Measurements from ENCODE around the gene EEPD1.
"Not testable (repeated sequence)": the region's sequence is repeated elsewhere in the genome, so short reads cannot be mapped to it uniquely, and the experiment has no call there.

Gene EEPD1

GRCh38 chr7:36128448-36129047 lies 24.5 kb upstream of the EEPD1 start:
- DNase-seq (ENCODE audit: insufficient read length, low spot score) (no peak), FAIRE-seq (no peak)

GRCh38 chr7:36129048-36129534 lies 24.0 kb upstream of the EEPD1 start:
- no peak for FAIRE-seq
- no peak for DNase-seq (ENCODE audit: insufficient read length, low spot score)

GRCh38 chr7:36130236-36130945 lies 22.7 kb upstream of the EEPD1 start:
- DNase-seq (ENCODE audit: insufficient read length, low spot score) (no peak), FAIRE-seq (no peak)

DNA sequence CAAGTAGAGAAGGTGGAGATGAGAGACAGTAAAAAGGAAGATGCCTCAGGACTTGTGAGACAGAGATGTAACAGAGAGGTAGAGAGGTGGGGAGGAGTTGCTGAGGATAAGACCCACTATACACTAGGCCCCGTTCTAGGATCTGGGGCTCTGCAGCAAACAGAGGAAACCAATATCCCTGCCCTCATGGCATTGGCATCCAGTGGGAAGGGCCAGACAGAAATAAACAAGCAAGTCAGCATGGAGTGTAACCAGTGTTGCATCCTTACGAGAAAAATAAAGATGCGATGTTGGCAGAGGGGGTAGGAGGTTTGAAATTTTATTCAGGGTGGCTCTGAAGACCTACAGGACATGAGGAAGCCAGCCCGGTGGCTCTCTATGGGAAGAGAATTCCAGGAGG lies 22.0 kb upstream of the EEPD1 start:
- no peak for FAIRE-seq
- no peak for DNase-seq (ENCODE audit: insufficient read length, low spot score)

- DNase-seq (ENCODE audit: insufficient read length, low spot score) (no peak), FAIRE-seq (no peak)
Measured at GRCh38 chr7:36131499-36131898, 21.6 kb upstream of the EEPD1 start.

- FAIRE-seq (no peak), DNase-seq (ENCODE audit: insufficient read length, low spot score) (no peak)
Measured at GRCh38 chr7:36132012-36132411, 21.0 kb upstream of the EEPD1 start.

DNA sequence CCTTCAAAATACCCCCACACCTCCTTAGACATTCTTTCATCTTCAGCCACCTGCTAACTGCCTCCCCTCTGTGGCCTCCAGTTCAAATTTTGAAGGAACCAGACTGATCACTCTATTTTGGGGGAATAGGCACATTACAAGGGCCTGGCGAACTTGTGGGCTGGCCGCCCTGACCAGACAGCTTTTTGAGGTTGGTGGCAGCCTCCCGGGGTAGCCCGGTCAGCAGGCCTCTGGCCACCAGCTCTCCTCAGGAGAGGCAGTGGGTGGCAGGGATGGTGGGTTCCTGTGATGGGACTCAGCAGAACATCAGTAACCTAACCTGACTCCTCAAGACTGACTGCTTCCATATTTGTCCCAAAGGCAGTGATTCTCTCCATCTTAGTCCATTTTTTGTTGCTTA lies 17.4 kb upstream of the EEPD1 start:
- DNase-seq (ENCODE audit: insufficient read length, low spot score) (no peak), FAIRE-seq (no peak)

DNA sequence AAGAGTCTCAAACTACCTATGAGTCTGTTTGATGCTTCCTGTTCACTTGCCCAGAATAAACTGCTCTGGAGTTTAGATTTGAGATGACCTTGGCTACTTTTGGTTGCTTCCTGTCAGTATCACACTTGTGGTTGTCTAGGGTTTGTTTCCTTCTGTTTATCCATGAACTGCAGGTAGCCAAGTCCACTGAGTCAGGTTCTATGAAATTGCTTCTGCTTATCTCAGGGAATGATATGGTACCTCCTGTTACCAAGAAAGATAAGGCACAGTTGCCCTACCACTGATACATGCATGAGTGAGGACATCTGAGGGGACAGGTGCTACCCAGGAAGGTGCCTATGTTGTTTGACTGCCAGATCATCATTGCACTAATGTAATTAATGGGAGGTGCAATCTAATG lies 15.8 kb upstream of the EEPD1 start:
- no peak for FAIRE-seq
- no peak for DNase-seq (ENCODE audit: insufficient read length, low spot score)

GRCh38 chr7:36137754-36138153 lies 15.3 kb upstream of the EEPD1 start:
- FAIRE-seq = no peak
- DNase-seq (ENCODE audit: insufficient read length, low spot score) = no peak

DNA sequence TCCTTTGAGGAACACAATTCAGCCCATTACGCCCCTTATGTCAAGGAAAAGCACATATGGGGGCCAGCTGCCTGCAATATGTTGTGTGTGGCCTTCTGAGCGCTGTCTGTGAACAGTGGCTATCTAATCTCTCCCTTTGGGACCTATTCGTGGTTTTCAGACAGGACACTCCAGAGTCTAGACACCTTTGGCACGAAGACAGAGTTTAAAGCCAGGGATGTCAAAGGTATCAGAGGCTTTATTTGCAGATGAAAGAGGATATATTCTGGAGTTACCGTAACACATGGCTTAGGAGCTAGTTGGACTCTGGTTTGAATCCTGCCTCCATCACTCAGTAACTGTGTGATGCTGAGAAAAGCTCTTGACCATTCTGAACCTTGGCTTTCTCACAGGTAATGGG lies 14.8 kb upstream of the EEPD1 start:
- no peak for FAIRE-seq

DNA sequence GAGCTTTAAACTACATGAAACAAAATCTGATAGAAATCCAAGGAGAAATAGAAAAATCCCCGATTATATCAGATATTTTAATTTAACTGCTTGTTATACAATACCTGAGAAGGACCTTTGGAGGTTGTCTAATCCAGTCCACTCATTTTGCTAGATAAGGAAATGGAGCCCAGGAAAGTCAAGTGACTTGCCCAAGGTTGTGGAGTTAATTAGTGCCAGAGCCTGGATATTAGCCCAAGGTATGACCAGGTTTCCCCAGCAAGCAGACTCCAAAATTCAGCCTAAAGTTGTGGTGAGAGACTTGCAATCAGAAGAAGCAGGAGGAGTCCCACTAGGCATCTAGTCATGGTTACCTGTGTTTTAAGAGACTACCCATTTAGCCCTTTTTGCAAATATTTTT lies 11.7 kb upstream of the EEPD1 start:
- FAIRE-seq (no peak), DNase-seq (ENCODE audit: insufficient read length, low spot score) (no peak)

More for the DNA sequence above, 14.8 kb upstream of the EEPD1 start:
- DNase-seq (ENCODE audit: insufficient read length, low spot score) = no peak

DNA sequence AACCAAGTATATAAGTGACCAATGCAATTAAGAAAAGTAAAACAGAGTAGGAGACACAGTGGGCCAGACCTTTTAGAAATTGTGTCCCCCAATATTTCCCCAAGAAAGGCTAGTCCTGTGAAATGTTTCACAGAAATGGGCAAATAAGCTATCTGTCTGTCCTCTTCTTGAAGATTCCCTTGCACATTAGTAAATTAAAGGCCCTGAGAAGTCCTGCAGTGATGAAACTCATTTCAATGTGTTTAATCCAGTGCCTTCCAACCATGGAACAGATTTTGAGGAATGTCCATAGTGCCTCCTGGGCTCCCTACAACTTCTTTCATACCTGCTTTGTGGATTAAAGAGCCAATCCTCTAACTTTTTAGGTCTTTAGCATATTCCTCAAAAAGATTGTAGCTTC lies 11.2 kb upstream of the EEPD1 start:
- DNase-seq (ENCODE audit: insufficient read length, low spot score) (no peak), FAIRE-seq (no peak)

- DNase-seq (ENCODE audit: insufficient read length, low spot score) (no peak), FAIRE-seq (no peak)
Measured at GRCh38 chr7:36144189-36144588, 8.9 kb upstream of the EEPD1 start.

DNA sequence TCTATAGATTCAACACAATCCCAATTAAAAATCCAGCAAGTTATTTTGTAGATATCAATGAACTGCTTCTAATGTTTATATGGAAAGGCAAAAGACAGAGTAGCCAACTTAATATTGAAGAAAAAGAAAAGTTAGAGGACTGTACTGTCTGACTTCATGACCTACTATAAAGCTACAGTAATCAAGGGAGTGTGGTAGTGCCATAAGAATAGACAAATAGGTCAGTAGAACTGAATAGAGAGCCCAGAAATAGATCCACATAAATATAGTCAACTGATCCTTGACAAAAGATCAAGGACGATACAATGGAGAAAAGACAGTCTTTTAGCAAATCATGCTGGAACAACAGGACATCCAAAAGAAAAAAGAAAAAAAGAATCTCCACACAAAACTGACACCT lies 7.4 kb upstream of the EEPD1 start:
- FAIRE-seq (no peak), DNase-seq (ENCODE audit: insufficient read length, low spot score) (no peak)

DNA sequence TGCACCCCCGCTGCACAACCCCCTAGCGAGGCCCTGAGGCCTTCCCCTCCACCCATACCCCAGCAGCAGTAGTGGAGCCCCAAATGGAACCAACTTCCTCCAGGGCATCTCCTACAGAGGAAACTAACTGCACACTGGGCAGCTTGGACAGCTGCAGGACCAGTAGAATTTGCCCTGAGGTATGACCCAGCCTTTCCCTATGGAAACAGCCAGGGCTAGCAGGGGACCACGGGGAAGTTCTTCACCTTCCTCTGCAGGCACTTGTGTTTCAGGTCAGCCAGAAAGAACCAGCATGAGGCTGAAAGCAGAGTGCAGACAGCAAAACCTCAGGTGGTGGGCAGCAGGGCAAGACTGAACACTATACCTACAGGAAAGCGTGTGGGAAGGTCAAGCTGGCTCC lies 5.7 kb upstream of the EEPD1 start:
- no peak for DNase-seq (ENCODE audit: insufficient read length, low spot score)
- no peak for FAIRE-seq

- FAIRE-seq = no peak
- no peak for DNase-seq (ENCODE audit: insufficient read length, low spot score)
Measured at GRCh38 chr7:36148422-36149065, 4.5 kb upstream of the EEPD1 start.

- not testable (repeated sequence) for DNase-seq (ENCODE audit: insufficient read length, low spot score)
- FAIRE-seq = peak; percentile 73
Measured at GRCh38 chr7:36149240-36149639, 3.8 kb upstream of the EEPD1 start.

- FAIRE-seq = no peak
- no peak for DNase-seq (ENCODE audit: insufficient read length, low spot score)
Measured at GRCh38 chr7:36149694-36150452, 3.2 kb upstream of the EEPD1 start.

GRCh38 chr7:36151921-36152755 lies 916 bp upstream of the EEPD1 start:
- DNase-seq (ENCODE audit: insufficient read length, low spot score) (no peak), FAIRE-seq (peak; percentile 11)

DNA sequence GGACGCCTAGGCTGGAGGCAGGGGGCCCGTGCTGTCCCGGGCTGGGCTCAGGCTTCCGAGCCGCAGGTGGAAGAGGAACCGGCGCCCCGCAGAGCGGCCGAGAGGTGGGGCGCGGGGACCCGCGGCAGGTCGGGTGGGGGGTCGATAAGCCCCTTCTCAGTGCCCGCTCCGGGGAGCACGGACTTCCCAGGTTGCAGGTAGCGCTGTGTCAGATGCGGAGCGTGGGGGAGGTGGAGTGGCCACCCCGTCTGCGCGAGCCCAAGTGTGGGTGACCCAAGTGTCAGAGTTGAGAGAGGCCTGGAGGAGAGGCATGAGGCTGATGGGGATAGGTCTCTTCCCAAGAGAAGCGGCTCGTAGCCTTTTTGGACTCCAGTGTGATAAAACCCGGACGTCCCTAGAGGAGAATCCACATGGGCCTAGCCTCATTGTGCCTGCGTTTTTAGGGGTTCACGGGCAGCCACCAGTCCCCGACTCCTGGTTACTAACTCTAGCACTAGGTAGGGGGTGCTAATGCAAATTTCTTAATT lies 580 bp downstream of the EEPD1 start:
- DNase-seq (ENCODE audit: insufficient read length, low spot score) = no peak
- no peak for FAIRE-seq

Measured in GM19239 (cell line).